ENCODE measurements around the gene ICOS.
"Not testable (repeated sequence)": the region's sequence is repeated elsewhere in the genome, so short reads cannot be mapped to it uniquely, and the experiment has no call there.

The ICOS gene

DNA sequence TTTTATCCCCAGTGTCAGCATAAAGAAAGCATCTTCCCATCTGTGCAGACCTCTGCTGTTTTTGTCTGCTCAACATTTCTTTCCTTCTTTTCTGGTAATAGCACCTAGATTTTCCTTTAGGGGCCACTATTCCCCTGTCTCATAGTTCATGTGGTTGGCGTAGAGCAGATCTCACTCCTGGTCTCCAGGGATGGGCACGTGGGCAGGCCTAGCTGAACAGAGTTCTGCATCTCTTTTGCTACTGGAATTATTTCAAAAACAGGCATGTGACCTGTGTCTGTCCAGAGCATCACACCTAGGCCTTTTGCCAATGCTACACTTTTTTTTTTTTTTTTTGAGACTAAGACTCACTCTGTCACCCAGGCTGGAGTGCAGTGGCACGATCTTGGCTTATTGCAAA is 17.7 kb upstream of the ICOS start:
- no peak for DNase-seq

DNA sequence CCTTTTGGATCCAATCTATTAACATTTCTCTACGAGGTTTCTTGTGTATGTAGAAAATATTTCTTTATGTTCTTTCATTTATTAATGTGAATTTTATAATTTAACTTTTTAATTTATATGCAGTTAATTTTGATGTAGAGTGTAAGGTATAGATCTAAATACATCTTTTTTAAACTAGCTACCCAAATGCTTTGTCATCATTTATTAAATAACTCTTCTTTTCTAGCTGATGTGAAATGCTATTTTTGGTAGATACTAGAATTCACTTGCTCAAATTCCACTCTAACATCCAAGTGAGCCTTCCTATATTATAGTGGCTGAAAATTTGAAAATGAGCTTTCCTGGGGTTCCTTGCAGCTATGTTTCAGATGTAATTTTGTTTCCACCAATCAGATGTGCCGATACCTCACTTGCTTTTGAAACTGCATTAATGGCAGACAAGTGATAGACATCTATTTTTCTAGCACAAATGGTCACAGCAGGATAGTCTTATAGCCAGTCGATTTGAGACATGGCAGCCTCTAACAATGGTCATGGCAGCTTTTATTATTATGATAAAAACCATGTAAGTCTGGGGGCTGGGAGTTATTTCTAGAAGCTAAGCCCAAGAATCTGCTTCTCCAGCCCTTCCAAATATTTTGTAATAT is 10.9 kb upstream of the ICOS start:
- DNase-seq: no peak

DNA sequence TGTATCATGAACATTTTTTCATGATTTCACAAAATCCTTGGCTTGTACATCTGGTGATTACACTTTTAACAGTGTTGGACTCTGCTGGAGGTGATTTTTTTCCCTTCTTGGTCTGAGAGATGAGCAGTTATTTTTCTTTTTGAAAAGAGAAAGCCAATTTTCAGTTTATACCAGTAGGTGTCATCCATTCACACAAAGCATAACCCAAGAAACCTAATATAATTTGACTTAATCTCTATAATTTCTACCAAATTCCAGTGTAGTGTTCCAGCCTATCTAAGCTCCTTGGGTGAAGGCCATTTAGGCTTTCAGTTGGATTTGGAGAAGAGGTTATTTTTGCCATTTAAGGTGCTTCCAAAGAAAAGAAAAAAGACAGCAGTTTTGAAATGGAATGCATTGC is 7.7 kb upstream of the ICOS start:
- DNase-seq: no peak

DNA sequence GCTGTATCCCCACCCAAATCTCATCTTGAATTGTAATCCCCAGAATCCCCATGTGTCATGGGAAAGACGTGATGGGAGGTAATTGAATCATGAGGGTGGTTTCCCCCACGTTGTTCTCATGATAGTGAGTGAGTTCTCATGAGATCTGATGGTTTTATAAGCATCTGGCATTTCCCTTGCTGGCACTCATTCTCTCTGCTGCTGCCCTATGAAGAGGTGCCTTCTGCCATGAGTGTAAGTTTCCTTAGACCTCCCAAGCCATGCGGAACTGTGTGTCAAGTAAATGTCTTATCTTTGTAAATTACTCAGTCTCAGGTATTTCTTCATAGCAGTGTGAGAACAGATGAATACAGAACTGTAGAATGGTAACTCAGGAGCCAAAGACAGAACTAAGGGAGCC is 5.3 kb upstream of the ICOS start:
- not testable (repeated sequence) for DNase-seq

GRCh38 chr2:203934041-203934492 is 2.5 kb upstream of the ICOS start:
- DNase-seq: peak; percentile 30

- DNase-seq: no peak
Observed at GRCh38 chr2:203934711-203935438, 1.7 kb upstream of the ICOS start.

DNA sequence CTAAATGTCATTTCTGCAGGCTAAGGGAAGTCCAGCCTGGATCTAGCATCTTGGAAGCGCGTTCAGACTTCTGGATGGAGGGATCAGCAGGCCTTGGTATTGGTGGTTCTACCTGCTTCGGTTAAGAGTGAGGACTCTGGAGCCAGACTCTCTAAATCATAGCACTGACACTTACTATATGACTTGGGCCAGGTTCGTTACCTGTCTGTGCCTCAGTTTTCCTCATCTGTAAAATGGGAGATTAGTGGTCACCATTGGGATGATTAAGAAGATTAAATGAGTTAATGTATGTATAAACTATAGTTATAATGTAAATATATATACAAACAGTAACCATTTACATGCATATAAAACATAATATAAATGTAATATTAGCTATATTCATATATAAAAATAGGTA is 995 bp upstream of the ICOS start:
- no peak for DNase-seq

DNA sequence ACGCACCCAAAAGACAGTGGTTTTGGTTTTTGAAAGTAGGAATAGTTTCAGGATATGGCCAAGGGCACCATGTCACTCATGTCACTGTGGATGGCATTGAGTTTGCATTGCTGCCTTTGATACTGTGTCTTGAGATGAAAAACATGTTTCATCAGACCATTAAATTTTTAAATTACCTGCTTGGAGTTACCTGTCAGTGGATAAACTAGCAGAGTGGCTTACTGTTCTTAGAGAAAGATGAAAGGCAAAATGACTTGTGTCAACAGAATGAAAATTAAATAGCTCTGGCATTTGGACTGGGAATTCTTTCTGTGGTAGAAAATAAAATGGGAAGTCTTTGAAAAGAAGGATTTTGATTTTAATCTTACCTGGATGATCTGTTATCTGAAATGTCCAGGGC is 386 bp downstream of the ICOS start:
- DNase-seq: no peak

DNA sequence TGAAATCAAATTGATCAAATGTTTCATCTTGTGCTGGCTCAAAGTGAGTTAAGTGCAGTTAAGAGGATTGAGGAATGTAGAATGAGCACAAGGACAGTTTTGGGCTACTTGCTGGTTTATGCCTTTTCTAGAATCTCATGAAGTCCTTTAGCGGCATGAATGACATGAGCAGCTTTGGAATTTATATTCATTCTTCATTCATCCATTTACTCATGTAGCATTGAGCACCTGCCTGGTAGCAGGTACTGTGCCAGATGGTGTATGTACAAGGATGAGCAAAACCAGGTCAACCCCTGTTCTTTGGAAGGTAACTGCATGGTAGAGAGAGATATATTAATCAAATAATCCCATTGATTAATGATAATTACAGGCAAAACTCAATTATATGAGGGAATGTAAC is 1.2 kb downstream of the ICOS start:
- DNase-seq: no peak

DNA sequence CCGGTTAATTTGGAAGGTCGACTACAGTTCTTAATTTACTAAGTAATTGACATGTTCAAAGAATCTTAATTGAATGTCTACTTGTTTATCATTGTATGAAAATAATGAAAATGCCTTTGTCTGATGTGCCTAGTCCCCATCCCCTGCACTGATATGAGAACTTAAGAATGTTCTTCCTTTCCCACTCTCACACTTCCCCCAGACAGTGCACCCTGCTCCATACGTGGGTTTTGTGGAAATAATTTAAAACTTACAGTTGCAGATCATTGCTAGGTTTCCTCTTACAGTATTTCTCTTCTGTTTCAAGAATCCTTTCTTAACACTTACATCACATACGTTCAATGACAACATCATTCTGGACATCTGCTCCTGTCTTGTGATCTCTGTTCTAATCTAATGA is 3.5 kb downstream of the ICOS start:
- no peak for DNase-seq

GRCh38 chr2:203943493-203944382 is 7.2 kb downstream of the ICOS start:
- DNase-seq: not testable (repeated sequence)

DNA sequence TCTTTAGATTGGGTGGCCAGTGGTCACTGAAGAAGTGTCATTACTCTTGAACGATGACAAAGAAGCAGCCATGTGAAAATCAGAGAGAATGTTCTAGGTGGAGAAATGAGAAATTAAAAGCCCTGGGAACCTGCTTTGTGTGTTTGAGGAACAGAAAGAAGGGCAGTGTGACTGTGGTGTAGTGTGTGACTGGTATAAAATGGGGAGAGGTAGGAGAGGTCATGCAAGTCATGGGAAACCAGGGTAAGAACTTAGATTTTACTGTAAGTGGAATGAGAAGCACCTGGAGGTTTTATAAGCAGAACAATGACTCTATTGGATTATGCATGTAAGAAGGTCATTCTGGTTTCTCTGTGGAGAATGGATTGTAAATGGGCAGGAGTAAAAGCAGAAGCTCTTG is 12.2 kb downstream of the ICOS start:
- DNase-seq: no peak

DNA sequence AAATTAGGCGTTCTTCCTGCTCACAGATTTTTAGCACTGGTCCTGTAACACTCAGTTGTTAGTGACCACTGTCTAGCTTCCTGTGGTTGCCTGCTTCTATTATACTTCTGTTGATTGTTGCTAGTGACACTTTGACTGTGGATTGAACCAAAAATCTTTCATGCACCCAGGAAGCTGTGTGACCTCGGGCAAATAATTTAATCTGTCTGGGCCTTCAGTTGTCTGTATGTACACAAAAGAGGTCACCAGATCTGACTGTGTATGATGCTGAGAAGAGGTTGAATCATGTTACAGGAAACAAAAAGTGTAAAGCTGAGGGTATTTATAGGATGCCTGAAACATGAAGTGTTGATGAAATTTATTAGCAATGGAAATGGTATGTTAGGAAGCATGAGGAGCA is 12.7 kb downstream of the ICOS start:
- DNase-seq: no peak

- no peak for DNase-seq
Observed at GRCh38 chr2:203951366-203951902, 14.9 kb downstream of the ICOS start.

DNA sequence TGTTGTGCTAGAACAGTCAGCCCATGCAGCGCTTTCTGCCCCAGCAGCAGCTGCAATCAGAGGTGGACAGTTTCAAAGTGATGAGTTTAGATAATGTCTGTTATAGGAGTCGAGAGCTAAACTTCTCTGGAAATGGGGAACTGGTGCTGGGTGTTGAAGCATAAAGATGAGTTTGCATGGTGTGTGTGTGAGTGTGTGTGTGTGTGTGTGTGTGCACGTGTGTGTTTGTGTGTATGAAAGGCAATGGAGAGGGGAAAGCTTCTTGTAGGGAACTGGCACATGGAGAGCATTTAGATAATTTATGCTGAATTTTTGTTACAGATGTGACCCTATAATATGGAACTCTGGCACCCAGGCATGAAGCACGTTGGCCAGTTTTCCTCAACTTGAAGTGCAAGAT is 22.7 kb downstream of the ICOS start:
- DNase-seq: no peak

DNA sequence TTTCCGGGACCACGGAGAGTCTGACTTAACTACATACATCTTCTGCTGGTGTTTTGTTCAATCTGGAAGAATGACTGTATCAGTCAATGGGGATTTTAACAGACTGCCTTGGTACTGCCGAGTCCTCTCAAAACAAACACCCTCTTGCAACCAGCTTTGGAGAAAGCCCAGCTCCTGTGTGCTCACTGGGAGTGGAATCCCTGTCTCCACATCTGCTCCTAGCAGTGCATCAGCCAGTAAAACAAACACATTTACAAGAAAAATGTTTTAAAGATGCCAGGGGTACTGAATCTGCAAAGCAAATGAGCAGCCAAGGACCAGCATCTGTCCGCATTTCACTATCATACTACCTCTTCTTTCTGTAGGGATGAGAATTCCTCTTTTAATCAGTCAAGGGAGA is 23.1 kb downstream of the ICOS start:
- DNase-seq: no peak

DNA sequence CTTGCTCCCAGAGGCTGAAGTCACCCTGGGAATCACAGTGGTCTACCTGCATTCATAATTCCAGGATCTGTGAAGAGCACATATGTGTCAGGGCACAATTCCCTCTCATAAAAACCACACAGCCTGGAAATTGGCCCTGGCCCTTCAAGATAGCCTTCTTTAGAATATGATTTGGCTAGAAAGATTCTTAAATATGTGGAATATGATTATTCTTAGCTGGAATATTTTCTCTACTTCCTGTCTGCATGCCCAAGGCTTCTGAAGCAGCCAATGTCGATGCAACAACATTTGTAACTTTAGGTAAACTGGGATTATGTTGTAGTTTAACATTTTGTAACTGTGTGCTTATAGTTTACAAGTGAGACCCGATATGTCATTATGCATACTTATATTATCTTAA is 24.2 kb downstream of the ICOS start:
- no peak for DNase-seq

- DNase-seq: not testable (repeated sequence)
Observed at GRCh38 chr2:203965190-203965589, 28.6 kb downstream of the ICOS start.

GRCh38 chr2:203971251-203971650 is 34.7 kb downstream of the ICOS start:
- peak; percentile 68 for DNase-seq

- DNase-seq: no peak
Observed at GRCh38 chr2:203972066-203972465, 35.5 kb downstream of the ICOS start.

DNA sequence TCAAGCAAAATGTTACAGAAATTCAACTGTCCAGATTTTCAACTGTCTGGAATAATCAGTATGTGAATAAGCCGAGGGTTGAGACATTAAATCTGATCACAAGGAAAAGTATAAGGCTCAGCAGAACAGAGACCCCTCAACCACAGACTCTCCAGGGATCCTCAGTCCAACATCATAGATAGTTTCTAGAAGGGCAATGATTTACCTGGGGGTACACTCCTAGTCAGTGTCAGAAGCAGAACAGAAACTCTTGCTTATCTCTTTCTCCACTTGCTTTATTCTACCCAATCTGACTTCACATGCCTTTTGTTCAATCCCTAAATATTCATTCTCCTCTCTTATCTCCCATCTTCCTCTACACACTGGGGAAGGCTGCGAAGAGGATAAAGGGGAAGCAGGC is 36.4 kb downstream of the ICOS start:
- DNase-seq: no peak

GRCh38 chr2:203973676-203974075 is 37.1 kb downstream of the ICOS start:
- no peak for DNase-seq

DNA sequence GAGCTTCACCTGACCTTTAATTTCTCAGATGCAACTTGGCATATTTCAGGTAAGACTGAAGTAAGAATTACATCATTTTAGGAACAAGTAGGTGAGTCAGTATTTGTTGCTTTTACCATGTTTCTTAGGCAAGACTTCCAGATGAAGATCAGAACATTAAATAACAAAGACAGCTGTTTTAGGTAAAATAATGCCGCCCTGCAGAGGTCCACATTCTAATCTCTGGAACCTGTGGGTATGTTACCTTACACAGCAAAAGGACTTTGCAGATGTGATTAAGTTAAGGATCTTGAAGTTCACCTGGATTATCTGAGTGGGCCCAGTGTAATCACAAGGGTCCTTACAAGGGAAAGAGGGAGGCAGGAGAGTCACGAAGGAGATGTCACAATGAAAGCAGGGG is 39.3 kb downstream of the ICOS start:
- DNase-seq: no peak

Measured in femur (tissue), 1 donor.